PC-3 (cell line): Measurements from ENCODE around the gene MYH10.

Source experiments
- EZH2 ChIP-seq: fragments of 300-600 bp; sonication (generic); IDR thresholded peaks from one replicate; pipeline ENCODE4 v1.6.1; 2017; ENCODE audit warnings: antibody characterized with exemption, mild to moderate bottlenecking, low read length; ENCODE audit not compliant: unreplicated experiment
- EZH2phosphoT487 ChIP-seq: fragments of 300-600 bp; sonication (generic); IDR thresholded peaks from 2 replicates; pipeline ENCODE4 v1.6.1; 2018; ENCODE audit warnings: mild to moderate bottlenecking, antibody characterized with exemption, low read length, borderline replicate concordance
- TF ChIP-seq, protein P1 (sequence below): fragments of 300-600 bp; sonication (generic); conservative IDR thresholded peaks from 2 replicates; pipeline ENCODE4 v1.5.1; 2017; ENCODE audit warnings: antibody characterized with exemption, low read depth, mild to moderate bottlenecking, low read length

DNA sequence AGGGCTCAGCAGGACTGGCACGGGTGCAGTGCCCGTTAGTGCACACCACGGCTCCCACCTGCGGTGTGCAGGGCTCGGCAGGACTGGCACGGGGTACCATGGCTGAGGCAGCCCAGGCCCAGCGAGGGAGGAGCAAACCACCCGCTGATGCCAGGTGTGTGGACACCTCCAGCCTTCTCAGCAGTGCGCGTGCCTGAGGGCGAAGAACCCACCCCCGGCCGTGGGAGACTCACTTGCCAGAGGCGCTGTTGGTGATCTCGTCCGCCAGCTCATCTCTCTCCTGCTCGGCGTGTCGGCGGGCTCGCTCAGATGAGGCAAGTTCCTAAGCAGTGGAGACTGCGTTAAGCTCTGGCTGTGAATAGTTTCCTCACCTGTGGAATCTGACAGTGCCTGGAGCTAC lies 149.4 kb downstream of the MYH10 start:
- no peak for TF ChIP-seq EZH2
- TF ChIP-seq, protein P1, sequence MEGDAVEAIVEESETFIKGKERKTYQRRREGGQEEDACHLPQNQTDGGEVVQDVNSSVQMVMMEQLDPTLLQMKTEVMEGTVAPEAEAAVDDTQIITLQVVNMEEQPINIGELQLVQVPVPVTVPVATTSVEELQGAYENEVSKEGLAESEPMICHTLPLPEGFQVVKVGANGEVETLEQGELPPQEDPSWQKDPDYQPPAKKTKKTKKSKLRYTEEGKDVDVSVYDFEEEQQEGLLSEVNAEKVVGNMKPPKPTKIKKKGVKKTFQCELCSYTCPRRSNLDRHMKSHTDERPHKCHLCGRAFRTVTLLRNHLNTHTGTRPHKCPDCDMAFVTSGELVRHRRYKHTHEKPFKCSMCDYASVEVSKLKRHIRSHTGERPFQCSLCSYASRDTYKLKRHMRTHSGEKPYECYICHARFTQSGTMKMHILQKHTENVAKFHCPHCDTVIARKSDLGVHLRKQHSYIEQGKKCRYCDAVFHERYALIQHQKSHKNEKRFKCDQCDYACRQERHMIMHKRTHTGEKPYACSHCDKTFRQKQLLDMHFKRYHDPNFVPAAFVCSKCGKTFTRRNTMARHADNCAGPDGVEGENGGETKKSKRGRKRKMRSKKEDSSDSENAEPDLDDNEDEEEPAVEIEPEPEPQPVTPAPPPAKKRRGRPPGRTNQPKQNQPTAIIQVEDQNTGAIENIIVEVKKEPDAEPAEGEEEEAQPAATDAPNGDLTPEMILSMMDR = no peak
- no peak for TF ChIP-seq EZH2phosphoT487
